Stimulated activated CD8-positive, alpha-beta memory T cell treated with anti-CD3 and anti-CD28 coated beads, Interleukin-4, amount 100 ng/mL, for 24 hours (primary cell): ENCODE data around the gene KCNQ1OT1.

Experiments
- DNase-seq: peaks from one replicate; pipeline ENCODE4 v3.0.0-alpha.2; 2020; ENCODE audit warnings: low read depth

The KCNQ1OT1 gene

GRCh38 chr11:2666828-2667570 lies 32.8 kb downstream of the KCNQ1OT1 start:
- no peak for DNase-seq

- DNase-seq = no peak
Measured at GRCh38 chr11:2666401-2666741, 33.4 kb downstream of the KCNQ1OT1 start.

GRCh38 chr11:2665526-2666400 lies 34.0 kb downstream of the KCNQ1OT1 start:
- no peak for DNase-seq

GRCh38 chr11:2664791-2665525 lies 34.8 kb downstream of the KCNQ1OT1 start:
- DNase-seq = no peak

- DNase-seq = no peak
Measured at GRCh38 chr11:2664376-2664775, 35.4 kb downstream of the KCNQ1OT1 start.

- DNase-seq = no peak
Measured at GRCh38 chr11:2663915-2664314, 35.9 kb downstream of the KCNQ1OT1 start.

GRCh38 chr11:2663506-2663905 lies 36.3 kb downstream of the KCNQ1OT1 start:
- no peak for DNase-seq

GRCh38 chr11:2662430-2663299 lies 37.1 kb downstream of the KCNQ1OT1 start:
- no peak for DNase-seq

GRCh38 chr11:2662024-2662312 lies 37.8 kb downstream of the KCNQ1OT1 start:
- DNase-seq = no peak

- no peak for DNase-seq
Measured at GRCh38 chr11:2661173-2662023, 38.4 kb downstream of the KCNQ1OT1 start.

- no peak for DNase-seq
Measured at GRCh38 chr11:2660357-2660939, 39.3 kb downstream of the KCNQ1OT1 start.

GRCh38 chr11:2657697-2658284 lies 42.0 kb downstream of the KCNQ1OT1 start:
- no peak for DNase-seq

GRCh38 chr11:2656859-2657258 lies 42.9 kb downstream of the KCNQ1OT1 start:
- DNase-seq = no peak

- no peak for DNase-seq
Measured at GRCh38 chr11:2655834-2656622, 43.8 kb downstream of the KCNQ1OT1 start.

- DNase-seq = no peak
Measured at GRCh38 chr11:2655016-2655719, 44.6 kb downstream of the KCNQ1OT1 start.

GRCh38 chr11:2653930-2654739 lies 45.7 kb downstream of the KCNQ1OT1 start:
- DNase-seq = no peak

GRCh38 chr11:2653198-2653551 lies 46.6 kb downstream of the KCNQ1OT1 start:
- no peak for DNase-seq
